ENCODE measurements around the gene CCDC102B. TPM values are rescaled to one million over a fixed set of nuclear protein-coding genes. Genes with fewer than 3 reads are reported as not detected.
"Not testable (repeated sequence)": the region's sequence is repeated elsewhere in the genome, so short reads cannot be mapped to it uniquely, and the experiment has no call there.

Gene CCDC102B
- polyA plus RNA-seq, 1 donor: 11.9 TPM

GRCh38 chr18:68830256-68831045 lies 32.6 kb downstream of the CCDC102B start:
- DNase-seq (ENCODE audit: low read depth): peak; percentile 60

GRCh38 chr18:68833756-68834155 lies 35.9 kb downstream of the CCDC102B start:
- no peak for DNase-seq (ENCODE audit: low read depth)

DNA sequence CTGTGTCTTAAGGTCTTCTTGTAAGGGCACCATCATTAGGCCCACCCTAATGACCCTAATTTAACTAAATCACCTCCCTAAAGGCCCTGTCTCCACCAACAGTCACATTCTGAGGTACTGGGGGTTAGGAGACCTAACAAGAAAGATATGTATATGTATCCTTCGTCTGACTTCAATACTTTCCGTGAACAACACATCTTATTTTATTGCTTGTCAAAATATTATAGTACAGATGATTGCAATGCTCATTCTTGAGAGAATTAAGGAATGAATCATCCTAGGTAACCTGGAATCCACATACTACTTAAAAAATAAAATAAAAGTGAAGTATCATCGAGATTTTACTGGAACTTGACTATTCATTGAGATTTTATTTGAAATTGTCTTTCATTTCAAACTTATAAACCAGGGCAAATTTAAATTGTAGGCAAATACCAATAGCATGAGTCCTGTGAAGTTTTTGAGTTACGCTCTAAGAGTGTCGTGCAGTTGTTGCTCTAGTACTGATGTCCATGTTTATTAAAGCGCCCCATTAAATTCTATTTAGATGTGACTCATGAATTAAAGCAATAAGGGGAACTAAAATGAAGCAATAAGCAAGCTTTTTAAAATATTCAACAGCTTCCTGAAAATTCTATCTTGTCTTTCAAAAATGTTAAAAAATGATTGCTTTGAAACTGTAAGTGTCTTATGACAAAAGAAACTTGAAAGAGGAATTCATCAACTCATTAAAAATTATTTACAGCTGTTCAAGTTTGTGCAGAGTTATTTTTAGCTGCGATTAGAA lies 40.0 kb downstream of the CCDC102B start:
- no peak for DNase-seq (ENCODE audit: low read depth)

GRCh38 chr18:68839701-68840100 lies 41.8 kb downstream of the CCDC102B start:
- DNase-seq (ENCODE audit: low read depth): no peak

DNA sequence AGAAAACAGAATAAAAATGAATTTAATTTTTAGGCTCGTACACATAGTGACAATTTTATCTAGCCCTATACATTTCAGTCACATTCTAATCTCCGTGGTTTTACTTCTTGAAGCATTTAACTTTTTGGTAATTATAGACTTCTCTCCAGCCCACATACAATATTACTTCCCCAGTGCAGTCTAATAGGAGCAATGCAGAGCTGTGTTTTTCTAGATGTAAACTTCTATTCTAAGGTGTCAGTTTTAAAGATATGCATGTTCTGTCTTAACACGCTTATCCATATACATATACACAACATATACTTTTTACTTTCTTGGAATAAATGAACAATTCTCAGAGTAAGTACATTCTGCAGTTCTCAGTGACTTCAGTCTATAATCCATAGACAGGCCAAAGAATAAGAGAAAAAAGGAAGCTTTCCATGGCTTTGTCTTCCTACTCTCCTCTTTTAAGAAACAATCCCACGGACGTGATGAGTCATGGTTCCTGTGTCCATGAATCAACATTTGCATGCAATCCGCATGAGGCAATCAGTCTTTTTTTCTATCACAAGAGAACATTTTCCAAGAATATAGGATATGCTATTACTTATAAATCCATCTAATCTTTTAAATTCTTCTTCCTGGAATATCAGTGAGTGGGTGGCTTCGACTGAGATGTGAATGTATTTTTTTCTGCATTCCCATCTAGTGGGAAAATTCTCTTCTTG lies 42.8 kb downstream of the CCDC102B start:
- DNase-seq (ENCODE audit: low read depth): no peak

DNA sequence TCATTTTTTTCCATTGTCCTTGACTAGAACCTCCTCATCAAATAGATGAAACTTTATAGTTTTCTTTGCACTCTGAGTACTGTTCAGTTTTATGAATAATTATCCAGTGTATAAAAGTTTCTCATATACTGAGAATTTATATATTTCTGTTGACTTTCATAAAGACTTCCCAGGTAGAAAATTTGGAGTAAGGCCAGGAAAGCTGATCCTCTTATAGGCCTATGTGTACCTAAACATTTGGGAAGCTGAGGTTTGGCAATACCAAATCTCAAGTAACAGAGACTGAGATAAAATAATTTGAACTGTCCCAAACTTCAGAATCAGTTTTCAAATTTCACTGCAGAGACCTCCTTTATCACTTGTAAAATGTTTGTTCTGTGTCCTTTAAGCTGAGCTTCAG lies 43.4 kb downstream of the CCDC102B start:
- no peak for DNase-seq (ENCODE audit: low read depth)

- no peak for DNase-seq (ENCODE audit: low read depth)
Measured at GRCh38 chr18:68842951-68843350, 45.1 kb downstream of the CCDC102B start.

- no peak for DNase-seq (ENCODE audit: low read depth)
Measured at GRCh38 chr18:68843473-68844089, 45.7 kb downstream of the CCDC102B start.

GRCh38 chr18:68847219-68847837 lies 49.4 kb downstream of the CCDC102B start:
- DNase-seq (ENCODE audit: low read depth): no peak

GRCh38 chr18:68848242-68848641 lies 50.4 kb downstream of the CCDC102B start:
- no peak for DNase-seq (ENCODE audit: low read depth)

DNA sequence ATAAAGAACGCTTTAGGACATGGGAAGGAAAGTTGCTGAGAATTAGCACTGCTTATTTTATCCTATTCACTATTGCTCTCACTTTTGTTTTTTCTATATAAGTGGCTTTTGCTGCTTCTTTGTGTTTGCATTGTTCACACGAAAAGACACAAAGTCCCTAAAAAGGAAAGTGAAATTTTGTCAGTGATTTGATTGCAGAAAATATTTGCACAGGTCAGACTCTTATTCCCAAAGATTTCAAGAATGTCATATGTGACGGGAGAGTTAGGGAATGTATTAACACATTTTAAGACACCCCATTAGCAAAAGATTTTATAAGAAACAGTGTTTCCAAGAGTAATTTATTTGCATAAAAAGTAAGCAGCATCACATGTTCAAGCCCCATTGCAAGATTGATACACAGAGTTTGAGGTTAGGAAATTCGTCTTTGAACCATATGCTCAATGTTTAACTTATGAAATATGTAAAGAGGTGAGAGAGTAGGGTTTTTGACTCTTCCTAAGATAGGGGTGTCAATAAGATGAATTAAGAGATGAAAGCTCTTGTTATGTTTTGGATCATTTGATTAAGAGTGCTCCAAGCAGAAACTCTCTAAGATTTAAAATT lies 57.0 kb downstream of the CCDC102B start:
- DNase-seq (ENCODE audit: low read depth): no peak

DNA sequence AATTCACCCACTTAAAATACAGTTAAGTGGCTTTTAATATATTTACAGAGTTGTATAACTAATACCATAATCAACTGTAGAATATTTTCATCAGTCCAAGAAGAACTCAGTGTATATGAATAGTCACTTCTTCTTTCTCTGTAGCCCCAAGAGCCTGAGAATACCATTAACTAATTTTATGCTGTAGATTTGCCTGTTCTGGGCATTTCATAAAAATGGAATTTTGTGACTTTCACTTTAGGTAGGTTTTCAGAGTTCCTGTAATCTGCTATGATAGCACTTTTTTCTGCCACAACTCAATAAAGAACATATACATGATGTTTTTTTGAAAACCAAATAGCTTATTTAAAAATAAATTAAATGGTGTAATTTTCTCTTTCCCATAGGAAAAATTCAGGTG lies 57.6 kb downstream of the CCDC102B start:
- DNase-seq (ENCODE audit: low read depth): no peak

DNA sequence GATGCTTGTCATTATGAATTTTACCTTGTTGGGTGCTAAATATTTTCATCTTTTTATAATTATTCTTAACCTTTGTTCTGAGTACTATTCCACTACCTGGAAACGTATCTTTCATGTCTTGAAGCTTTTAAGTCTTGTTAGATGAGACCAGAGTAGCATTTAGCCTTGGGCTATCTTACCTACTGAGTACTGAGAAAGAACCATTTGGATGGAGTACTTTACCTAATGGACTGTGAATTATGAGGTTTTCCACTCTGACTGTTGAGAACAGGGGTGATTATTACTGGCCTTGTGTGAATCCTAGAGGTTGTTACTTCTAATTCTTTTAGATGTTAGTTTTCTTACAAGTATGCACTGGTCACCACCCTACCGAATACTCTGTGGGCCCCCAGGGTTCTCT lies 63.5 kb downstream of the CCDC102B start:
- no peak for DNase-seq (ENCODE audit: low read depth)

DNA sequence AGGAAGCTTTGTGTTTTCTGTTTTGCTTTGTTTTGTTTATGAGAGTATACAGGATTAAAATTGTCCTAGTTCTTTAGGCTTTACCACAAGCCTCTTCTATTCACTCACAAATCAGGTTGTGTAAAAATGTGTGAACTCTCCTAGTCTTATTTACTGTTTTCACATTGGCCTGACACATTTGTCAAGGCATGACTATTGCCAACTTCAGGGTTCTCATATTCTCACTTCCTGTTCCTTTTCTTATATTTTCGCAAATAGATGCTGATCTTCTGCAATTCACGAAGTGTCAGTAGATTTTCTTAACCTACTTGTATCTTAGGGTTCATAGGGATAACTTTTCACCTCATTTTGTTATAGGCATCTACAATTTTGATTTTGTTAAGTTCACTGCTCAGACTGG lies 67.1 kb downstream of the CCDC102B start:
- DNase-seq (ENCODE audit: low read depth): no peak

DNA sequence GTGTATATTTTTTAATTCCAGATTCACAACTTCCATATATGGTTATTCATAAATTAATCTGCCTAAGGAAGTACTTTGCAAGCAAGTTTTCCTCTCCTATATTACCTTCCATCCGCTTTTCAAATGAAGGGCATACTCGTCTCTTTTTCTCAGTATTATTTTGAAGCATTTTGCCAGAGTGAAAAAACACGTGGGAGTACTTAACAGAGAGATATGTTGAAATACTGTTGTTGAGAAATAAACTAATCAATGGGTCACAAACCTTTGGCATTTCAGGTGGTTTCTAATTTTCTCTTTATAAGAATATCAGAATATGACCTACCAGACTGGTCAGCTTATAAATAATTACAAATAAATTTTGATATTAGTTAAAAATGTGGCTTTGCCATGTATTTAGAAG lies 67.6 kb downstream of the CCDC102B start:
- no peak for DNase-seq (ENCODE audit: low read depth)

- DNase-seq (ENCODE audit: low read depth): no peak
Measured at GRCh38 chr18:68873003-68873402, 75.1 kb downstream of the CCDC102B start.

DNA sequence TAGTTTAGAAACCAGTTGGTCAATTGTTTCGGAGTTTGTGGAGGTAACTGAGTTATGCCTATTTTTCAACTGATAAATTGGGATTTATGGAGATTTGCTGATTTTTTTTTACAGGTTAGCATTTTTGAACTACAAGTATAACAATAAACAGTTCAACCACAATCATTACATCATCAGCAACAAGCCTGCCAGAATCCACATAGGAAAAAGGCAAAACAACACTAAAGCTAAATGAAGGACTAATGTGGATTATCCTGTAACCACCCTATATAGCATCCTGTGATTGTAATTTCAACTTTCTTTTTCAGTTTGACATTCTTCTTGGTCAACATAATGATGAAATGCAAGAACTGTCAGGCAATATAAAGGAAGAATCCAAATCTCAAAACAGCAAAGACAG lies 76.5 kb downstream of the CCDC102B start:
- no peak for DNase-seq (ENCODE audit: low read depth)

DNA sequence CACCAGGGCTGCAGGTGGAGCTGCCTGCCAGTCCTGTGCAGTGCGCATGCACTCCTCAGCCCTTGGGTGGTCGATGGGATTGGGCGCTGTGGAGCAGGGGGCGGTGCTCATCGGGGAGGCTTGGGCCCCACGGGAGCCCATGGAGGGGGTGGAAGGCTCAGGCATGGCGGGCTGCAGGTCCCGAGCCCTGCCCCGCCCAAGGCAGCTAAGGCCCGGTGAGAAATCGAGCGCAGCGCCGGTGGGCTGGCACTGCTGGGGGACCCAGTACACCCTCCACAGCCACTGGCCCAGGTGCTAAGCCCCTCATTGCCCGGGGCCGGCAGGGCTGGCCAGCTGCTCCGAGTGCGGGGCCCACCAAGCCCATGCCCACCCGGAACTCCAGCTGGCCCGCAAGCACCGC lies 82.1 kb downstream of the CCDC102B start:
- not testable (repeated sequence) for DNase-seq (ENCODE audit: low read depth)

DNA sequence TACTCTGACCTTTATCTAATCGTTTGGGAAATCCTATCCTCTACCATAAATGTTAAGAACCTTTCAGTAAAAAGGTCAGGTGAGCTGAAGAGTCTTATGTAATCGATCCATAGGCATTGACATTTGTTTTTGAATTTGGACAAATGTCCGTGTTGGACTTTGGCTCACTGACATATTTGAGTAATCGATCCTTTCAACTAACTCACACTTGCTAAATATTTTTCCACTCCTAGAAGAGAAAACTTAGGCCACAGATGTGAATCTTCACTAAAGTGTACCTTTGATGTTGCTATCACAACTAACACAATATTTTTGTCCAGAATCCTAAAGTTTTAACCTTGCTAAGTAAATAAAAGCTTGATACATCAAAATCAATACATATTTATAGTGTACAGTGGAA lies 89.5 kb downstream of the CCDC102B start:
- DNase-seq (ENCODE audit: low read depth): no peak

DNA sequence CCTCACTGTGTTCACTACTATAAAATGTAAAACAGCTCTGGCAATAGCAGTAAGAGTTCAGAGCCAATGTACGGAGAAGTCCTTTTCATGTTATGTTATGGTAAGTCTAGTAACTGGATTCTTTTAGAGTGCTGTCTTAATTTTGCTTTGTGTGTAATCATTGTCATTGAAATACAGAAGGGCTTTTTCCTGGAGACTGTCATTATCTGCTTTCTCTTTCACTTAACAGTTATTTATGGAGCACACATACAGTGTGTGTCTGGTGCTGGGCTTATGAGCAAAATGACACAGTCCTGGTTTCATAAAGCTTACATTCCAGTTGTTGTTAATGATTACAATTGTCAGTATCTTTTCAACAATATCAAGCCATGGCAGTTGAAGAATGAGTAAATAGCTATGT lies 95.5 kb downstream of the CCDC102B start:
- no peak for DNase-seq (ENCODE audit: low read depth)

- no peak for DNase-seq (ENCODE audit: low read depth)
Measured at GRCh38 chr18:68897286-68897685, 99.4 kb downstream of the CCDC102B start.

All from forelimb muscle (tissue), 1 donor.